ENCODE results near the gene MRGPRX2.

Gene MRGPRX2

DNA sequence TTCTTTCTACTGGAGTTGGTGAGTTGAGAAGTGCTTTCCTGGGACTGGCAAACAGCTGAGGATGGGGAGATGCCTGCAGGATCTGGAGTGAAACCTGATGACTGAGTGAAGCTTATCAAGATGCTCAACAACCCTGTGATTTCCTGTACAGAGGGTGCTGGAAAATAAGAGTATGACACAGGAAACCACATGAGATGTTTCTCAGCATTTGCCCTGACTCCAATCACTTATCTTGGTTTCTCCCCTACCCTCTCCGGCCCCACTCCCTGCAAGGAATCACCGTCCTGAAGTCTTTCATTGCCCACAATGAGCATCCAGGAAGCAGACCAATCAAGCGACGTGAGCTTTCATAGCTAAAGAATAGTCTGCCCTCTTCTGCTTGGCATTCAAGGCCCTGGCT lies at the start of gene MRGPRX2:
MRGPRX2 (minus strand) TSS at position 89 of the 400 bp plus-strand sequence. CDS start 4,315 bp downstream, outside the sequence.
- no peak for DNase-seq (ENCODE audit: low read depth in 1 of 2, low spot score in 1 of 2)

DNA sequence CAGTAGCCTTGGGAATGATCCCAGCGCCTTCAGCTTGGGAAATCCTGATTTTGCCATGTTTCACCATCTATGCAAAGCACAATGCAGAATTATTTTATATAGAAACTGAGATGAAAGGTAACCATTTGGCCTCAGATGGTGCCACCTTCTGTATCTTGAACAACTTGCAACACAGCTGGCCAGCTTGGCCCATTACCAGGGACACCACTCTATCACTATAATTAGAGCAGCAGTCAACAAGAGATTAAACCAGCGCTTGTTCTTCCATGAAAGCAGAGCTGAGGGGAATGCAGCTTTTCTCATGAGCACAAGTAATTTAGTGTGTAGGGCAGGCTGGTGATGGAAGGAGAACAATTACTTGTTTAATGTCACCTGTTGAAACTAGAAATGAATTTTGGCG lies 49.8 kb upstream of the MRGPRX2 start:
- no peak for DNase-seq (ENCODE audit: low read depth in 1 of 2, low spot score in 1 of 2)

DNA sequence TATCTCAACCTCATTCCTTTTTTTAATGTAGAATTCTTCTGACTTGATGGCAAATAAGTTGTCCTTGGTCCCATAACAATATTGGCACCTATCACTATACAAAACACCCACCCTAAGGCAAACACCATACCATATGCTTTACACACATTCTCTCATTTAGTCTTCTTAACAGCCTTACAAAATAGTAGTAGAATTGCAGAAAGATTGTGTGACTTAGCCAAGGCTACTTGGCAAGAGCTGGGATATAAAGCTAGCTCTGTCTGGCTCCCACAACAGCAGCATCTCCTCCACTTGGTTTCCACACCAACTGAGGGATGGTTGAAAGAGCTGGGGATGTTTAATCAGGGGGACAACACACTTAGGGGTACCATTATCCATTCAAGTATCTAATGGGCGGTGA lies 46.6 kb upstream of the MRGPRX2 start:
- DNase-seq (ENCODE audit: low read depth in 1 of 2, low spot score in 1 of 2), result no peak

DNA sequence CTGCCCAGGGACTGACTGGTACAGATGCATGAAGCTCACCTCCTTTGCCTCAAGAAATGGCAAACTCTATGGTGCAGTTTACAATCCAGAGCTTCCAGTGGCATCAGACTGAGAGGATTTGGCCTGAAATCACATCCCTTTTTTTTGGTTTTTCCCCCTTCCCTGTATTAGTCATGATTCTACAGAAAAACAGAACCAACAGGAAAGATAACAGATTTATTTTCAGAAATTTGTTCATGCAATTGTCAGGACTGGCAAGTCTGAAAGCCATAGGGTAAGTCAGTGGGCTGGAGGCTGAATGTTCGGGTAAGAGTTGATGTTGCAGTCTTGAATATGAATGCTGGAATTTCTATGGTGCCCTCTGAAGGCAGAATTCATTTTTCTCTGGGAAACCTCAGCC lies 44.5 kb upstream of the MRGPRX2 start:
- DNase-seq (ENCODE audit: low read depth in 1 of 2, low spot score in 1 of 2), result no peak

DNA sequence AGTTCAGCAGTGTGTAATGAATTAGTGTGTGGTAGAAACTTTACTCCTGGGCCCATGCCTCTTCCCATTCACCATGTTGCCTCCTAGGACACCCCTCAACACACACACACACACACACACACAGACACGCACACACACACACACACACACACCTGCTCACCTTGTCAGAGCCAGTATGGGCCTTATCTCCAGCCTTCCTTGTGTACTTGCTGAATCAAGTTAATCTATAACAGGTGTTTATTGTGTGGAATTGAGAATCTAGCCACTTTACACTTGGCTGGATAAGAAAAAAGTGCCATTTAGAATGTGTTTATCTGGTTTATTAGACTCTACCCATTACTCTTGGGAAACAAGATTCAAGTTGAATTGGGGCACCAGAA lies 42.0 kb upstream of the MRGPRX2 start:
- DNase-seq (ENCODE audit: low read depth in 1 of 2, low spot score in 1 of 2), result no peak

DNA sequence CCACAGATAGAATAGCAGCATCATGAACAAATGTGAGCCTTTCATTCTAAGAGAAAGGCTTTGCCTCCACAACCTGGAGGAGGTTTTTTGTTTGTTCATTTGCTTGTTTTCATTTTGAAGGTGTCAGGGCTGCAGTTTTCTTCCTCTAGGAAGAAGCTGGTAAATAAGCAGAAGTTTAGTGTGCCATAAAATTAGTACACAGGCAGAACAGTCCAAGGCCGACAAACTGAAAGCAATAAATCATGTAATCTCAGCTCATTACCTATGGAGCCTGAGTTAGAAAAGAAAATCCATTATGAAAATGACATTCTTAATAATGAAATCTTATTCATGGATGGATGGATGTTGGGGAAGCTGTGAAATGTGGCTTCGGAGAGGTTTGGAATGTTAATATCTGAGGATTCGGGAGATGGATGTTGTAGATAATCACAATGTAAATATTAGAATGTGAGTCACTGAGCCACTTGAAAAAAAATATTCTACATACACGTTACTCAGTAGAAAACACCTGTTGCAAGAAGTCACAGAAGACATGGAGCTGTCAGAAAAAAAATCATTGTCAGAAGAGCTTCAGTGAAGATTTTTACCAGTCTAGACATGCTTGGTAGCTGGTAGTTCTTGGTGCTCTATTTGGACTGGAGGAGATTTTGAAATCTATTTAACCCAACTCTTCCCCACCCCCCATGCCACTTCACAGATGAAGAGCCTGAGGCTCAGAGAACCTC lies 41.4 kb upstream of the MRGPRX2 start:
- DNase-seq (ENCODE audit: low read depth in 1 of 2, low spot score in 1 of 2), result no peak

DNA sequence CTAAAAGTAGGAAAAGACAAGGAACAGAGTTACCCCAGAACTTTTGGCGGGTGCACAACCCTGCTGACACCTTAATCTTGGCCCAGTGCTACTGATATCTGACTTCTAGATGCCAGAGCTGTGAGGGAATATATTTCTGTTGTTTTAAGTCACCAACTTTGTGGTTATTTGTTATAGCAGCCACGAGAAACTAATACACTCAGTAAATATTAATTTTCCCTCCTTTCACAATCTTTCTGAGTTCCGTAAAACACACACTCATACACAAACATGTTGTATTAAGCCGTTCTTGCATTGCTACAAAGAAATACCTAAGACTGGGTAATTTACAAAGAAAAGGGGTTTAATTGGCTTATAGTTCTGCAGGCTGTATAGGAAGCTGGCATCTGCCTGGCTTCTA lies 40.4 kb upstream of the MRGPRX2 start:
- DNase-seq (ENCODE audit: low read depth in 1 of 2, low spot score in 1 of 2), result no peak

DNA sequence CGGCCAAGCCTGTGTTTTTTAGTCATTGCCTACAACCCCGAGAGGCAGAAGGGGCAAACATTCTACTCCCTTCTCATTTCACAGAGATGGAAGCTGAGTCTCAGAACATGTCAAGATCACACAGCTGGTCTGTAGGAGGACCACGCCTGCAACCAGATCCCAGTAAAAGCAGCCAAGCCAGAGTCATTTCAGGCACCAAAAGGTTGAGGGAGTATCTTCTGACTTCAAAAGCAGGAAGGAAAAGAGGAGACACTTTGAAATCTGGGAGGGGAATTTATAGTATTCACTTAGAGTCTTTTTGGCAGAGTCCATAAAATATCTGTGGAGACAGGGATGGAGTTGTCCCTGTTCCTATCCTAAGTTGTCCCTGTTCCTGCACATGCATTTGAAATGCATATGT lies 38.6 kb upstream of the MRGPRX2 start:
- no peak for DNase-seq (ENCODE audit: low read depth in 1 of 2, low spot score in 1 of 2)

DNA sequence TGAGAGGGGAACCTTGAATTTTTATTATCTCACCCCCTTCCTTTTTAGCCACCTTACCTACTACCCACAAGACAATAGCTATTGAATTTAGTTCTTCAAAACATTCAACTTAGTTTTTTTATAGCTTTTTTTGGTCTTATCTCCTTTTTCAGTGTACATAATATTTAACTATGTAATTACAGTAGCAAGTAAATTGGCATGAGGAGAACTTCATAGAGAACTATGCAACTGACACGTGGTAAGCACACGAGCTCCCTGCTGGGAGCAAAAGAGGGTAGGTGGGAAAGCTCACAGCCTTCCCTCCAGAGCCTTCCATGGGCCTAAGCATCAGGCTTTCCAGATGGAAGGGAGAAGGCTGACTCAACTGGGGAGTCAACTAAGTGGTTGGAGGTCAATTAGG lies 34.3 kb upstream of the MRGPRX2 start:
- DNase-seq (ENCODE audit: low read depth in 1 of 2, low spot score in 1 of 2), result no peak

DNA sequence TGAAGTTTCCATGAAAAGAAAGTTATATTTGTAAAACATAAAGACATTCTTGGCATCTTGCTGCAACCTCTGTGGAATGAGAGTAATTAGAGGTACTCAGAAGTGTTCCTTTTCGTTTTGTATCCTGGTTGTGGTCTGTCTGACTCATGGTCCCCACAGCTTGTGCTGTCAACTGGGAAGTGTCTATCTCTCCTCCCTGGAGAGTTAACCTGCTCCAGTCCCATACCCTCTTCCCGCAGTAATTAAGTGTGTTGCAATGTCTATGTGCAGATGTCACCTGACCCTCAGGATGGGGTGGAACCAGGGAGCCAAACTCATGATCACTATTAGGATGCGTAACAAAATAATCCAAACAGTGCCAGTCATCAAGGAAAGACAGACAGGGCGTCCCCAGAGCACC lies 33.5 kb upstream of the MRGPRX2 start:
- DNase-seq (ENCODE audit: low read depth in 1 of 2, low spot score in 1 of 2), result no peak

DNA sequence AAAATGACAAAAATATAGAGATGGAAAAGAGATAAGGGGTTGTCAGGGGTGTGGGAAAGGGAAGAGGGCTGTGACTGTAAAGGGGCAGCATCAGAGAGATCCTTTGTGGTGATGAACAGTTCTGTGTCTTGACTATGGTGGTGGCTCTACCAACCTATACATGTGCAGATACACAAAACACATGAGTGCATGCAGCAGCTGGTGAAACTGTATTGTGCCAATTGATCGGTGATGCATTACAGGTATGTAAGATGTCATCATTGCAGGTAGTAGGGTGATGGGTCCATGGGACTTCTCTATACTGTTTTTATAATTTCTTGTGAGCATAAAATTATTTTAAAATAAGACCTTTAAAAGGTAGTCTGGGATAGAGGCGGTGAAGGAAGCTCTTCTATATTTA lies 32.3 kb upstream of the MRGPRX2 start:
- DNase-seq (ENCODE audit: low read depth in 1 of 2, low spot score in 1 of 2), result no peak

DNA sequence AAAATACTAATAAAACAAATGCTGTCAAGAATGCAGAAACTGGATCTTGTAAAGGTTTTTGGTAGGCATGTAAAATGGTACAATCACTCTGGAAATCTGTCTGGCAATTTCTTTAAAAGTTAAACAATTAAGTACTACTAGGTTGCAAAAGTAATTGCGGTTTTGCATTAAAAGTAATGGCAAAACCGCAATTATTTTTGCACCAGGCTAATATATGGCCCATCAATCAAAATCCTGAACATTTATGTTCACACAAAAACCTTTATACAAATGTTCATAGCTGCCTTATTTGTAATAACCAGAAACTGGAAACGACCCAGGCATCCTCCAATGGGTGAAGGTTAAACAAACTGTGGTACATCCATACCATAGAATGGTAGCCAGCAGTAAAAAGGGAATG lies 31.8 kb upstream of the MRGPRX2 start:
- no peak for DNase-seq (ENCODE audit: low read depth in 1 of 2, low spot score in 1 of 2)

DNA sequence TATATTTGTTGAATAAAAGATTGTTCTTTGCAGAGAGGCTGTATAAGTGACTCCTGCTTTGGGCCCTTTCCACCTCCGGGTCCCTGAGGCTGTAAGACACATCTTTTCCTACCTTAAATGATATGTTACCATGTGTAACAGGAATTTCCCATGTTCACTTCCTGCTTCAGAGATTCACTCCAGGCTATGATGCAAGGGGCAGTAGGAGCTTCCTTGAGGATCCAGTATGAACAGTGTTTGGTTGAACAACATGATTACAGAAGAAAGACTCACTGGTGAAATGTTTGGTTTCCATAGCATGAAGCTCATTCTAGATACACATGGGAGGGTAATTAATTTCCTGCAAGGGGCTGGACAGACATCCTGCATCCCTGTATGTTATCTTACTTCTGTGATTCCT lies 30.8 kb upstream of the MRGPRX2 start:
- DNase-seq (ENCODE audit: low read depth in 1 of 2, low spot score in 1 of 2), result no peak

DNA sequence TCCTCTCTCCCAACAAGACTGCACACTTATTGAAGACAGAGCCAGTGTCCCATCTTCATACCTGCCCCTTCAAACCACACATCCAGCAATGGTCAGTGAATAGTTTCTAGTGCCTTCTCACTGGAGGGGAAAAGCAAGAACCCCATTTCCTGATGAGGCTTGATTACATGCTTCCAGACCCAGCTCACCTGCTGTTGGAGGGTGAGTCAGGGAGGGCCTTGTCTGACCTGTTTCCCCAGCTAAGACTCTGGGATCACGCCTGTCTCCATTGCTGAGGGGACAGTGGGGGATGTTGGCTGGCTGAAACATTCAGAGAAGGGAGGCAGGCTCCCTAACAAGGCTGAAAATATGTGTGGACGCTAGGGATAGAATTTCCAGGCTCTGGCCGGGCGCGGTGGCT lies 28.9 kb upstream of the MRGPRX2 start:
- DNase-seq (ENCODE audit: low read depth in 1 of 2, low spot score in 1 of 2), result no peak

DNA sequence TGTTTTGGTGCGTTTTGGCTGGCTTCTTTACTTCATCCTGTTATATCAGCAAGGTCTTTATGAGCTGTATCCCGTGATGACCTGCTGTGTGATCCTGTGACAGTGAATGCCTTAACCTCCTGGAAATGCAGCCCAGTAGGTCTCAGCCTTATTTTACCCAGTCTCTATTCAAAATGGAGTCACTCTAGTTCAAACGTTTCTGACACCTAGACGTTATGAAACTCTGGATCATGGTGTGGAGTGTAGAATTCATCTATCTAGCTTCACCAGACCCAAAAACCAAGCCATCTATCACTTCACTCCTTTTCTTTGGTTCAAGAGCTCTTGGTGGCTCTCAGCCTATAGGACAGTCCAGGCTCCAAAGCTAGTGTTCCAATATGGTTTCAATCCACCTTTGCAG lies 28.3 kb upstream of the MRGPRX2 start:
- no peak for DNase-seq (ENCODE audit: low read depth in 1 of 2, low spot score in 1 of 2)

DNA sequence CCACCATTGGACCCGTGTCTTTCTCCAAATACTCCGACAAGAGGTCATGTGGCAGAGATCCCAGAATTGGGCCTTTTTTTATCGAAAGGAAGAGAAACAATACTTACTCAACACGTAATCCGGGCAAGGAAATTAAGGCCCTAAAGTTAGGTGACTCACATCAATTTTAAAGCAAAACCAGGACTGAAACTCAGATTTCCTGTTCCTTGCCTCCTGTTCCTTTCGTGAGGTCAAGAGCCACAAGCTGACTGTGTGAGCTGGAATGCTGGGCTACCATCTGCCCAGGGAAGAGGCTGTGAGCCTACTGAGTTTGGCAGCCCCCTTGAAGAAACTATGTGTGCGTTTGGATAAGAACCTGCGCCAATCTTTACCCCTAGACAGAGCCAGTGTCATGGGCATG lies 27.1 kb upstream of the MRGPRX2 start:
- no peak for DNase-seq (ENCODE audit: low read depth in 1 of 2, low spot score in 1 of 2)

DNA sequence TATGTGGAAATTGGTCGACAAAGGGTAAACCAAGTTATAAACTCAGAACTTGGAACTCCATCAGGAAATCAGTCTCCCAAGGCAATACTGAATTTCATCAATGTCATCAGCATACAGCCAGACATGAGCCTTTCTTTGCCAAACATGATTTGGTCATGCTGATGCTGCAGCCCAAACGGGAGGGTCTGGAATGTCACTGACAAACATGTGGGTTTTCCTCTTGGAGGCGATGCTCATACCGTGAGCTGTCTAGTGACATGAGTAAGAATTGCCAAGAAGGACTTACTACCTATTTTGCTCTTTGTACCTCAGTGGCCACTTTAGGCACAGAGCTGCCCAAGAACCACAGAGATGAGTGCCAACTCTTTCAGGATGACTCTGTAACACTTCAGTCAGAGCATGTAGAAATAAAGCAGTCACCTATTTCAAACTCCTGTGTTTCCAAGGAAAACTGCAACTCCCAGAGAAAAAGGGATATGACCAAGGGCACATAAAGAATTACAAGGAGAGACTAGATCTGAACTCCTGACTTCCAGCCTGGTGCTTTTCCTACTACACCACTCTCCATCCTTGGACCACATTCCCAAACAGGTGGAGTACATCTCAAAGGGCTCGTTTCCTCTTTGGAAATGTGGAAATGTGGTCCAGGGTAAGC lies 24.3 kb upstream of the MRGPRX2 start:
- DNase-seq (ENCODE audit: low read depth in 1 of 2, low spot score in 1 of 2), result no peak

DNA sequence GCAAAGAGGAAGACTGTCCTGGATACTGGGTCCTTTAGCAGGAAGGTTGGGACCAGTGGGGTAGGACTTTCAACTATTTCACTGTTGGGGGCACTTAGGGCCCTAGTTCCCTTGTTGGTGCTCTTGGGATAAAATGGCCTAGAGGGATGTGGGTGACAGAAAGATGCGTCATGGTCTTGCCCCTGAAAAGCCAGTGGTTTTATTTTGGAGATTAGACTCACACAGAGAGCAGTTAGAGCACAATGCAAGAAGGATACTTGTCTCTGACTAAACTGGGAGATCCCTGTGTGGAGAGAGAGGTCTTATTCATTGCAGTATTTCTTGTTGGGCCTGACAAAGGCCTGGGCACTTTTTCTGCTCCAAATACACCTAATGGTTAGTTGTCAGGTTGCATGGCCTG lies 22.6 kb upstream of the MRGPRX2 start:
- no peak for DNase-seq (ENCODE audit: low read depth in 1 of 2, low spot score in 1 of 2)

DNA sequence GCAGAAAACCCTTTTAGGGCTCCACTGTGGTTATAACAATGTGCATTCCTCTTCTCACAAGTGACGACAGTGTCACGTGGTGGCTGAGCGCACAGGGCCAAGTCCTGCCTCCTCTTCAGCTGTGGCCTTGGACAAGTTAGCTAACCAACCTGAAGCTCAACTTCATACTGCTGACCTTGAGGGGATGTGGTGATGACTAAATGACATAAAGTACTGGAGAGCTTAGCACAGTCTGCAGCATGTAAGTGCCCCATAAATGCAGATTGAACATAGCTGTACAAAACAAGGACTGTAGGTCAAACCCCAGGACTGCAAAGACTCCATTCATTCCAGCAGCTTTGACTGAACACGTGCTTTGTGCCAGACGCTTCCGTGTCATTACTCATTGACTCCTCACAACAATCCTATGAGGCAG lies 20.1 kb upstream of the MRGPRX2 start:
- no peak for DNase-seq (ENCODE audit: low read depth in 1 of 2, low spot score in 1 of 2)

DNA sequence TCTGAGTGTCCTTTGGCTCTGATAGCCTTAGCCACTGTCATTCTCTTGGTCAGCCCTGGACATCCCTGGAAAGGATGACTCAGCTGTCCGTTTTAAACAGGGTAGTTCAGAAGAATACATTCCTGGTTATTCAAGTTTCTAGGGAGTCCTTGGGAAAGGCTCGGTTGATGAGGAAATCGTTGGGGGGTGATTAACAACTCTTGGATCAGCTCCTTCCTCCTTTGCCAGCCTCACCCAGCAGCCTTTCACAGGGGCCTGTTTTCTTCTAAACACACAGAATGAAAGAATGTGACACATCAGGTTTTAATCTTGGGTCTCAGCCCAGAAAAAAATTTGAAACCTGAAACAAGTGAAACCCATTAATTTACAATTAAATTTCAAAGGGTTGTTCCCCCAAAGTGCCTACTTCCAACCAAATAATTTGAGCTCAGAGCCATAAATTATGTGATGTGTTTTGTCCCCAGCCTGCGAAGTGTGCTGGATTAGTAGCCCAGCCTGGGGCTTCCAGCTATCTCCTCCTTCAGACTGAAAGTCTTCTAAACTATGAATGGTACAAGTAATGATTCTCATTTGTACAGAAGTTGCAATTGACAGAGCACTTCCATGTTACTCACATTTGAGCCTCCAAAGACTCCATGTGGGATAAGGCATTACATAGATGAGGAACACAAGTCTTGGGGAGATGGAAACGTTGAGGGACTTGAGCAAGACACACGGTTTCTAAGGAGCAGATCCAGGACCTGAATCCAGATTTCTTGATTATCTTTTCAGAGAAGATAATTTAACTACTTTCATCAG lies 19.3 kb upstream of the MRGPRX2 start:
- no peak for DNase-seq (ENCODE audit: low read depth in 1 of 2, low spot score in 1 of 2)

DNA sequence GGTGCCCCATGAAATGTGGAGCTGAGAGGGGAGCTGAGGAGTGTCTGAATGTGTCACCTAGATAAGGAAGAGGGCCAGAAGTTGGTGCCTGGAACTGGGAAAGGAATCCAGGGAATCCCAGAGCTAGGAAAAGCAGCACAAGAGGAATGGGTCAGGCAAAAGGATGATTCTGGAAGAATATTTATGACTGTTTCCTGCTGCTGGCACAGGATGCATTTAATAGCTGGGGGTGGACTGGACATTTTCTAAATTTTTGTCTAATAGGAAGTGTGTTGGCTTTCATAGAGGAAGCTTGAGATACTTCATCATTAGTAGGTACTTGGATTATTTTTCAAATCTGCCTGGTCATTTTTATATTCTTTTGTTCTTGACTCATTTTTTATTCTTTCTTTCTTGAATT lies 17.4 kb upstream of the MRGPRX2 start:
- DNase-seq (ENCODE audit: low read depth in 1 of 2, low spot score in 1 of 2), result no peak

Data from stimulated activated CD4-positive, alpha-beta T cell treated with anti-CD3 and anti-CD28 coated beads, Interleukin-15, amount 100 ng/mL, for 1 hour (primary cell).